GM12801 (cell line): ENCODE data around the gene POLR3A.

Source experiments
- TF ChIP-seq, protein P1 (sequence below): IDR thresholded peaks from one replicate; pipeline ENCODE4 v1.5.1; 2011; ENCODE audit warnings: control low read depth; ENCODE audit not compliant: insufficient read length; ENCODE audit errors: extremely low read depth

POLR3A gene

DNA sequence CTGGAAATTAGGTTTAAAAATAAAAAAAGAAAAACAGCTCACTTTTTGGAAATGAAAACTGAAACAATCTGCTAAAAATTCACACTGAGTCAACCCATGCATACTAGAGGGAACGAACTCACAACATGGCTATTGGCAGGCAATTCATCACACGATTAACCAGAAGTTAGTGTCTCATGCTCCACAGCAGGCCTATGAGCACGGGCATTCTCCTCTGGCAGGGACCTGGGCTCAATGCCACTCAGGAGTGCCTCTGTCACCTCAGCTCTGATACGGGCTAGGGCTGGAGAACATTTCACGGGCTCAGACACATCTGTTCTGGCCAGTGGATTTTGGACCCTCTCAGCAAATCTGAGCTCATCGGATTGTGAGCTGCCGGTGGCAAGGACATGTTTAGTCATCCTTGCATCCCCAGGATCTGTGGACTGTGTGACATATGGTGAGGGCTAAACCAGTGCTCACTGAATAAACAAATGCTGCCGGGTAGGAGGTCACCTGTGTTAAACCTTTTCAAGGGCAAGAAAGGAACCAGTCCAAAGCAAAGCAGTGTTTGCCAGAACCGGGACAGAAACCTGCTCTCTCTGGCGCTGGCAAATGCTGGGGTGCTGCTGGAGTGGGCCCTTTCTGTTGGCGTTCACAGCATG lies 40.1 kb downstream of the POLR3A start:
- TF ChIP-seq, protein P1, sequence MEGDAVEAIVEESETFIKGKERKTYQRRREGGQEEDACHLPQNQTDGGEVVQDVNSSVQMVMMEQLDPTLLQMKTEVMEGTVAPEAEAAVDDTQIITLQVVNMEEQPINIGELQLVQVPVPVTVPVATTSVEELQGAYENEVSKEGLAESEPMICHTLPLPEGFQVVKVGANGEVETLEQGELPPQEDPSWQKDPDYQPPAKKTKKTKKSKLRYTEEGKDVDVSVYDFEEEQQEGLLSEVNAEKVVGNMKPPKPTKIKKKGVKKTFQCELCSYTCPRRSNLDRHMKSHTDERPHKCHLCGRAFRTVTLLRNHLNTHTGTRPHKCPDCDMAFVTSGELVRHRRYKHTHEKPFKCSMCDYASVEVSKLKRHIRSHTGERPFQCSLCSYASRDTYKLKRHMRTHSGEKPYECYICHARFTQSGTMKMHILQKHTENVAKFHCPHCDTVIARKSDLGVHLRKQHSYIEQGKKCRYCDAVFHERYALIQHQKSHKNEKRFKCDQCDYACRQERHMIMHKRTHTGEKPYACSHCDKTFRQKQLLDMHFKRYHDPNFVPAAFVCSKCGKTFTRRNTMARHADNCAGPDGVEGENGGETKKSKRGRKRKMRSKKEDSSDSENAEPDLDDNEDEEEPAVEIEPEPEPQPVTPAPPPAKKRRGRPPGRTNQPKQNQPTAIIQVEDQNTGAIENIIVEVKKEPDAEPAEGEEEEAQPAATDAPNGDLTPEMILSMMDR, result no peak

DNA sequence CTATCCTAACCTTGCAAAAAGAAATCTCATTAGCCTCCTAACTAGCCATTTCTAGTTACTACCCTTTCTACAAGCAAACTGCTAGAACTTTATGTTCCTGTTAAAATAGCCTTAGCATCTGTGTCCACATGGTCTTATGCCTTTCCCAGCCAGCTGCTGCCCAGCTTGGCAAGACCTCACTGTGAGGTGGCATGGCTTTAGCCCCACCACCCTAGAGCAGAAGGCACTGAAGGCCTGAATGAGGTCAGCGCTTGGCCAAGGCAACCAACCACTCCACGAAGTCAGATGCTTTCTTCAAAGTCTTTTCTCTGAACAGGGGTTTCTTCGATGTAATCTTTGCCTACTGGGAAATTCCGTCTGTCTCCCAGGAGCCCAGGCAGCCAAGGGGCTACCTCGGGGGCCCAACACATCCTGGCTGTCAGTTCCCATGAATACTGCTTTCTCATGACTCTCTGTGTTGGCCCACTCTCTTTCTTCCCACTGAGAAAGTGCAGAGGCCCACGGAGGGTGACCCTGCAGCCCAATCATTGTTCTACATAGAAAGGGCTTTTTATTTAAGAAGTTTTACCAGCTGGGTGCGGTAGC lies 41.6 kb downstream of the POLR3A start:
- TF ChIP-seq, protein P1, result no peak

DNA sequence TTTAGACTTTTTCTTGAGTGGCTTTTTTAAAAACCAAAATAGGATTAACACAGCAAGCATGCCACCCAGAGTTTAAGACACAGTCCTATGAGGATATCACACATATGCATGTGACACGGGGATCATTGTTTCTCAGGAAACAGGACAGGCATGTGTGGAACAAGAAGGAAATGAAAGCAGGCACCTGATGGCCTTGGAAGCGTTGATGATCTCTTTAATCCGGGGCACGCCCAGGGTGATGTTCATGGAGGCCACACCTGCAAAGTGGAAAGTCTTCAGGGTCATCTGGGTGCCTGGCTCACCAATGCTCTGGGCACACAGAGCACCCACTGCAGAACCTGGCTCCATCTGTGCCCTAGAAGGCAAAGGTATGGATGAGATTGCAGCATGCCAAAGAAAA lies 44.3 kb downstream of the POLR3A start:
- TF ChIP-seq, protein P1, result no peak

DNA sequence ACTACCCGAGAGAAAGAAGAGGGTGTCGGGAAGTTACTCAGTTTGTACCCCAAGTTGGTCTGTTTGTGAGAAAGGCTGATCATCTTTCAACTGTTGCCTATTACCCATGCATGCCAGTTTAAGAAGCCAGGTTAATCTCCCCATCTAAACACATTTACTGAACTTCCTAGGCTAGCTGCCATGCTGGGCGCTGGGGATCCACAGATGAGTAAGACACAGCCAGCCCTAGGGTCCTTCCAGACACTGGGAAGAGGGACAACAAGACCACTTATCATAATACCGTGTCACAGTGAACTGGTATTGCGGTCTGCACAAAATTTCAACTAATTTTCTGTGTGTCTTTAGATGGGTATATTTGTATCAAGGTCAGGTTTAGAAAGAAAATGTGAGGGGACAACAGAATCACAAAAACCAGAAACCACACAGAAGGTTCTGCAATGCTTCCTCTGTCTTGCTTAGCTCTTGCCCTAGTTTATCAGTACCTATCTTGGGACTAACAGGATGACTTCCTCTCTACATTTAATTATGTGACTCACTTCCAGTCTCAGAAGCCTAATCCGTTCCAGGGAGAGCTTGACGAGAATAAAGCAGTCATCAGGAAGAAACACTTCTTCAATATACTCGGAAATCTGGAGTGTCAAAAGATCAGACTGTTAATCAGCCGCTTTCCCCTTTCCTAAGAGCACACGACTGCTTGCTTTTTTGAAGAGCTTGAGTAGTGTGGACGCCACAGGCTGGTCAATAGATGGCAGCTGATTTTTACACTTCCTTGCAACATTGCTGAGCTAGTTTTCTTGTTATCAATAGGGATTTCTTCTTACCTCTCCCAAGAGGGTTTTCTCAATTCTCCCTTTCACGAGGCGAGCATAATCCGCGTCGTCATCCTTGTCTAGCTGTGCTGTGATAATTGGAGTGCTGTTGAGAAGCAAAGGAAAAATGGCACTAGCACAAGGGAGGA lies 45.7 kb downstream of the POLR3A start:
- TF ChIP-seq, protein P1, result no peak

DNA sequence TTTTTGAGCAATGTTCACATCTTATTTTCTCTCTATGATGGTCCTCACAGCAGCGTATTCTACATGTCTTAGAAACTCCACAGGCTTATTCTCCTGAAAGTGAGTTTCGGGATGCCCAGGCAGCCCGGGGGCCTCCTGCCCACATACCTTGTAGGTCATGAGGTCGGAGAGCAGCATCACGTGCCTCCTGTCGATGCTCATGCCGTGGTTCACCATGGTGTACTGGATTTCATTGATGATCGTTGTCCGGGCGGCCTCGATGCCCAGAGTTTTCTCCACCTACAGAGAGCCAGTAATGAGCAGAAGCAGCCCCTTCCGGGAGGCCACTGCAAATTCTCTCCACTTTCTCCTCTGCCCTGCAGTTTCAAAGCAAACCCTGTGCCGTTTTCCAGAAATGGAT lies 48.0 kb downstream of the POLR3A start:
- TF ChIP-seq, protein P1, result no peak

DNA sequence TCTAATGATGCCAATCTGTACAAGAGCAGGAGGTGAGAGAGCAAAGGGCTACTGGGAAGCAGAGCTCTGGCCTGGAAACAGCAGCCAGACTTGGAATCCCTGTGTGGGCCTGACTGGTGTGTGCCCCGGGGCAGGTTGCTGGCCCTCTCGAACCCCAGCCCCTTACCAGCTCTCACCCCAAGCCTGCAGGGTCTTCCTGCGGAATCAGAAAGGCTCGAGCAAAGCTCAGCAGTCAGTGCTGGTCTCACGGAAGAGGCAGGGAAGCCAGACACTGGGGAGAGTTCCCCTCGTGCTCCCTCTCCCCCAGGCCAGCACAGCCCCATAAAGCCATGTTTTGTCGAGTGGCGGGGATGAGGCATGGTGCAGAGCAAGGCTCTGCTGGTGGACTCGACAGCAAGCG lies 50.1 kb downstream of the POLR3A start:
- TF ChIP-seq, protein P1, result no peak

DNA sequence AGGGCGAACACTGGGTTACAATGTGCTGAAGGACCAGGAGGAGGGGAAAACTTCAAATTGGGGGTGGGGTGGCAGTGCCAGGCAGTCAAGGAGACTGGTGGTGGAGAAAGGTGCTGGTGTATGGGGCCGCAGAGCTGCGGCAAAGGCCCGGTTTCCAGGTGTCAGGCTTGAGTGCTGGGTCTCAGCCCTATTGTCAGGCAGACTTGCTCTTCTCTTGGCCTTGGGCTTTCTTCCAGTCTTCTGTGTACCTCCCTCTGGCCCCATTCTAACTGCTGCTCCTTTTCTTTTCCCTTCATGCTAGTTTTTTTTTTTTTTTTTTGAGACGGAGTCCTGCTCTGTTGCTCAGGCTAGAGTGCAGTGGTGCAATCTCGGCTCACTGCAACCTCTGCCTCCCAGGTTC lies 51.0 kb downstream of the POLR3A start:
- TF ChIP-seq, protein P1, result no peak
